Retinal pigment epithelial cell (primary cell): Measurements from ENCODE around the gene LLPH.

Experiments
- DNase-seq: peaks from one replicate; pipeline ENCODE4 v3.0.0-alpha.2; 2010; ENCODE audit warnings: low read depth
- H3K4me3 ChIP-seq: 2 replicates; pipeline ENCODE4 v1.5.1; 2011; ENCODE audit warnings: mild to moderate bottlenecking, low read length, control low read depth, moderate library complexity
- TF ChIP-seq, protein P1 (sequence below): conservative IDR thresholded peaks from 2 replicates; pipeline ENCODE4 v1.5.1; 2011; ENCODE audit warnings: low read depth, low read length, control low read depth, inconsistent platforms

LLPH gene

DNA sequence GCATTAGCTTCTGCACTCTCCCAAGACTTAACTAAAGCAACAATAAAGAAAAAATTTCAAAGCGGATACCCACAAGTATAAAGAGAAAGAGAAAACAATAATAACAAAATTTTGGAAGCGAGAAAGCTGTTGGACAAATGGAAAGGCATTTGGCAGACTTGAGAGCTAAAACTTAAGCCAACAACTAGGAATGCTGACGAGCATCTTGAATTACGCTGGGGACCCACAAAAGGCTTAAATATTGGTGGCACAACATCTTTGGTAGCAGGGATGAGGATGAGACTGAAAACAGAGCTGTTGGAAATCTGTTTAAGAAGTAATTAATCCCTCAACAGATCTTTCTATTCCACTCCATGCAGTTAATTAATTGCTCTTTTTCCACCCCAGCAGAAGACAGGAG, 49.8 kb downstream of the LLPH start:
- DNase-seq = no peak
- TF ChIP-seq, protein P1, sequence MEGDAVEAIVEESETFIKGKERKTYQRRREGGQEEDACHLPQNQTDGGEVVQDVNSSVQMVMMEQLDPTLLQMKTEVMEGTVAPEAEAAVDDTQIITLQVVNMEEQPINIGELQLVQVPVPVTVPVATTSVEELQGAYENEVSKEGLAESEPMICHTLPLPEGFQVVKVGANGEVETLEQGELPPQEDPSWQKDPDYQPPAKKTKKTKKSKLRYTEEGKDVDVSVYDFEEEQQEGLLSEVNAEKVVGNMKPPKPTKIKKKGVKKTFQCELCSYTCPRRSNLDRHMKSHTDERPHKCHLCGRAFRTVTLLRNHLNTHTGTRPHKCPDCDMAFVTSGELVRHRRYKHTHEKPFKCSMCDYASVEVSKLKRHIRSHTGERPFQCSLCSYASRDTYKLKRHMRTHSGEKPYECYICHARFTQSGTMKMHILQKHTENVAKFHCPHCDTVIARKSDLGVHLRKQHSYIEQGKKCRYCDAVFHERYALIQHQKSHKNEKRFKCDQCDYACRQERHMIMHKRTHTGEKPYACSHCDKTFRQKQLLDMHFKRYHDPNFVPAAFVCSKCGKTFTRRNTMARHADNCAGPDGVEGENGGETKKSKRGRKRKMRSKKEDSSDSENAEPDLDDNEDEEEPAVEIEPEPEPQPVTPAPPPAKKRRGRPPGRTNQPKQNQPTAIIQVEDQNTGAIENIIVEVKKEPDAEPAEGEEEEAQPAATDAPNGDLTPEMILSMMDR = no peak
- no peak overlapping the region for H3K4me3 ChIP-seq

DNA sequence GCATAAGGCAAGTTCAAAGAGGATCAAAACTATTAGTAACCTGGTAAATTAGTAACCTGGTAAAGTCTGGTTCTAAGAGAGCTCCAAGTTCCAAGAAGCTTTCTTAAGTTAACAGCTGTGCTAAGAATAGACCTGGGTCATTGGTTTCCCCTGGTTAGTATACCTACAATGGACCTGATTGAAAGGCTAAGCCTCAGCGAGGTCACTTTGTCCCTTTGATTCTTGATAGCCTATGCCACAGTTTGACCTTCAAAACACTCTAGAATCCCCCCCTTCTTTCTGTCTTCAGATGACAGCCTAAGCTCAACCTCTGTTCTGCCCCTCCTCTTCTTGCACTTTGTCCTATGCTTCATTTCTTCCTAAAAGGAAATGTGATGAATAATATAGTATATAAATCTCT, 53.0 kb downstream of the LLPH start:
- DNase-seq = no peak
- H3K4me3 ChIP-seq = no peak overlapping the region
- TF ChIP-seq, protein P1 = no peak

DNA sequence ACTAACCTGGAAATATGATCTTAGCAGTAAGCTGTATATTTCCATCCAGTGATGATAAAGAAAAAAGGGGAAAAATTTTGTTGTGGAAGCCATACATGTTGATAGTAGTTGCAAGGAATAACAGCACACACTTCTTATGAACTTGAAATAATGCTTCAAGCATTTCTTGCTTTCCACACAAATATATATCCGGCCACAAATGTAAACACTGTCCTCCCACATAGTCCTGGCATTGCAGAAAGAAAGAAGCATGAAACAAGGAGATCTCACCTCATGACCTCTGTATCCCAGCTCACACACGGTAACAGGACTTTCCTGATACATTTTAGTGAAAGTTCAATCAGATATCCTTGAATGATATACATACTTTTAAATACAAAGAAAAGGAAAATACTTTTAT, 56.0 kb downstream of the LLPH start:
- H3K4me3 ChIP-seq = no peak overlapping the region
- TF ChIP-seq, protein P1 = no peak
- no peak for DNase-seq

DNA sequence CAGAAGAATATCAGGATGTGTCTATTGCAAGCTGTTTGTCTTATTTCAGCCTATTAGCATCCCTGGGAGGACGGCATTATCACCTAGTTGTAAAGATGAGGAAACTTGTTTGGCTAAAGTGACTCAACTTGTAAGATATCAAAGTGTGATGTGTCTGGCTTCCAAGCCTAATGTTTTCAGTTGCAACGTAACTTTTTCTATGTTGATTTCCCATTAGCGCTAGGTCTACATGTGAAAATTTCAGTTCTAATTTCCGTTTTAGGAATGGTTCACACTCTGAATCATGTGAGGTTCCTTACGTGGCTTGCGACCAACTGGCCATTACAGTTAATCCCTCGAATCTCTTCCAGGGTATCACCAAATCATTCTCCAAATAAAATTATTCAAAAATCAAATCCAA, 58.0 kb downstream of the LLPH start:
- TF ChIP-seq, protein P1 = no peak
- DNase-seq = no peak
- H3K4me3 ChIP-seq = no peak overlapping the region

DNA sequence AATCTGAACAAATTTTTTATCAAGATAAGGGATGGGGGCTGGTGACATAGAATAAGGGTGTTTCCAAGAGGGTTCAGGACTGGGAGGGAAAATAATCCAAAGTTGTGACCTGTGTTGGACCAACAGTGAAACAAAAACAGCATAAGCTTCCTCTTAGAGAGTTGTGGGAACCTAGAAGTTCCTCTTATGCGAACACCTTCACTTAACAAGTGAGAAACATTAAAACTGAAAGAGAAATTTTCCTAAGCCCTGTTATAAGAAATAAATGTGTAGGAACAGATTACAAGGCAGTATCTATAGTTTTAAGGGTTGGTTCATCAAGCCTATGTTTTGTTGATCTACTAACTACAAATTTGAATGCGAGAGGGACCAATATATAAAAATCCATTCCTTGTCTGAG, 58.4 kb downstream of the LLPH start:
- TF ChIP-seq, protein P1 = no peak
- H3K4me3 ChIP-seq = no peak overlapping the region
- no peak for DNase-seq

DNA sequence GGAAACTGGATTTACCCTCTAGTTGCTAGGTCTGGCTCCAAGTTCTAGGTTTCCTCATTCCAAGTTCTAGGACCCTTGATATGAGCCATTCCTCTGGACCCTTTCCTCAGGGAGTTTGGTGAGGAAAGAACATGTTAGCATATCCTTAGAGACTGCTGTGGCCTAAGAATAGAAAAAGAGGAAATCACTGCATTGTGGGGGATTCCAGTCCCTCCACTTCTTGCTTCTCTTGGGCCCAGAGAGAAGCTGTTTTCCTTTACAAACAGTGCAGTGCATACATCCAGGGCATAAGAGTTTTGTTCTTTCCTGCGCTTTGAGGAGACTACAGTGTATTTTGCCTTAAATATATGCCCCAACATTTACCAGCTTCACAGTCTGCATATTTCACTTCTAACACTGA, 59.0 kb downstream of the LLPH start:
- no peak overlapping the region for H3K4me3 ChIP-seq
- no peak for DNase-seq
- TF ChIP-seq, protein P1 = no peak

DNA sequence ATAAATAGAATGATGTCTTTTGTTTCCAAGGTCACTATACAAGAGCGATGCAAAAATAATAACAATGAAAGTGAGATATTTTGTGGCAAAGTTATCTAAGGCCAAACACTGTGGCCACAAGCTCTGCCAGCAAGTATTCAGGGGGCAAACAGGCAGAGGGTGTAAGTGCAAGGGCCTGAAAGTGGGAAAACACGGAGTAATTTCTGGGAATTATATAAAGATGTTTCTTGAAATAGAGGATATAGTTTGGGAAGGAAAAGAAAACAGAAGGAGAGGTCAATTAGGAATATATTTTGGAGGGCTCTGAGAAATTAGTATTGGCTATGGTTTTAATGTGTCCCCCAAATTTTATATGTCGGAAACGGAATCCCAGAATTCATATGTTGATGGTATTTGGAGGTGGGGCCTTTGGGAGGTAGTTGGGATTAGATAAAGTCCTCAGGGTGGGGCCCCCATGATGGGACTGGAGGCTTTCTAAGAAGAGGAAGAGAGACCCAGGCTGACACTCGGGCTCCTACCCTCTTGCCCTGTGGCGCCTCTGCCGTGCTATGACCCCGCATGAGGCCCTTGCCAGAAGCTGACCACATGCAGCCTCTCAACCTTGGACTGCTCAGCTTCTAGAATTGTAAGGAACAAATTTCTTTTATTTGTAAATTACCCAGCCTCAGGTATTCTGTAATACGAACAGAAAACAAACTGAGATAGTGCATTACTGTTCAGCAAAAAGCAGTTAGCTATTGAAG, 60.0 kb downstream of the LLPH start:
- H3K4me3 ChIP-seq = no peak overlapping the region
- TF ChIP-seq, protein P1 = no peak
- DNase-seq = no peak
